ENCODE results near the gene MALT1.
A peak's percentile ranks its signal among the peaks of the same experiment; 100 is the strongest.

MALT1 gene

GRCh38 chr18:58671111-58671631 is at the start of gene MALT1:
TSS of gene MALT1 (plus strand) at chr18:58671465. CDS start at chr18:58671644, 179 bp downstream.
- no peaks in the 10 kb centered on the region for H3K27me3 ChIP-seq (ENCODE audit: control insufficient read depth, insufficient read depth, low read length)
- WGBS (ENCODE audit: insufficient coverage, insufficient read length): no CpG with 5 or more reads among the region's 60 CpGs
- H3K27ac ChIP-seq (ENCODE audit: low read length): no peak within 1 kb of the TSS
- peak within 1 kb of the TSS; percentile 71; the same call in 1 of the 2 replicates for H3K4me3 ChIP-seq (ENCODE audit: low read length)
- no peaks in the 10 kb centered on the region for H3K36me3 ChIP-seq (ENCODE audit: control insufficient read depth, insufficient read depth, low read length)
- H3K9me3 ChIP-seq (ENCODE audit: control insufficient read depth, insufficient read depth, low read length): no peaks in the 10 kb centered on the region
- H3K4me1 ChIP-seq (ENCODE audit: control insufficient read depth, insufficient read depth, low read length): no peaks in the 10 kb centered on the region
- DNase-seq (ENCODE audit: low read depth, low spot score): peak; percentile 39

- no CpG with 5 or more reads among the region's 6 CpGs for WGBS (ENCODE audit: insufficient coverage, insufficient read length)
Measured at GRCh38 chr18:58624011-58624410, 47.3 kb upstream of the MALT1 start.

GRCh38 chr18:58625839-58626238 is 45.4 kb upstream of the MALT1 start:
- Histone ChIP-seq H3K27me3 (ENCODE audit: control insufficient read depth, insufficient read depth, low read length) (no peaks in the 10 kb centered on the region), H3K4me1 (ENCODE audit: control insufficient read depth, insufficient read depth, low read length) (no peaks in the 10 kb centered on the region; the same call in 1 of the 2 replicates), H3K36me3 (ENCODE audit: control insufficient read depth, insufficient read depth, low read length) (no peaks in the 10 kb centered on the region), H3K9me3 (ENCODE audit: control insufficient read depth, insufficient read depth, low read length) (no peaks in the 10 kb centered on the region), H3K27ac (ENCODE audit: low read length) (no peak overlapping the region), H3K4me3 (ENCODE audit: low read length) (no peak overlapping the region)
- no CpG with 5 or more reads among the region's 10 CpGs for WGBS (ENCODE audit: insufficient coverage, insufficient read length)
- DNase-seq (ENCODE audit: low read depth, low spot score): no peak

More at GRCh38 chr18:58624011-58624410, 47.3 kb upstream of the MALT1 start:
- Histone ChIP-seq H3K4me1 (ENCODE audit: control insufficient read depth, insufficient read depth, low read length) (no peaks in the 10 kb centered on the region; the same call in 1 of the 2 replicates), H3K27ac (ENCODE audit: low read length) (no peak overlapping the region), H3K4me3 (ENCODE audit: low read length) (no peak overlapping the region), H3K9me3 (ENCODE audit: control insufficient read depth, insufficient read depth, low read length) (no peaks in the 10 kb centered on the region), H3K27me3 (ENCODE audit: control insufficient read depth, insufficient read depth, low read length) (no peaks in the 10 kb centered on the region), H3K36me3 (ENCODE audit: control insufficient read depth, insufficient read depth, low read length) (no peaks in the 10 kb centered on the region)
- no peak for DNase-seq (ENCODE audit: low read depth, low spot score)

GRCh38 chr18:58630071-58630470 is 41.2 kb upstream of the MALT1 start:
- no CpG with 5 or more reads among the region's 2 CpGs for WGBS (ENCODE audit: insufficient coverage, insufficient read length)

GRCh38 chr18:58631301-58631700 is 40.0 kb upstream of the MALT1 start:
- H3K4me1 ChIP-seq (ENCODE audit: control insufficient read depth, insufficient read depth, low read length): no peaks in the 10 kb centered on the region; the same call in 1 of the 2 replicates
- no peak for DNase-seq (ENCODE audit: low read depth, low spot score)
- WGBS (ENCODE audit: insufficient coverage, insufficient read length): no CpG with 5 or more reads among the region's 5 CpGs

More at GRCh38 chr18:58630071-58630470, 41.2 kb upstream of the MALT1 start:
- Histone ChIP-seq H3K4me3 (ENCODE audit: low read length) (no peak overlapping the region), H3K4me1 (ENCODE audit: control insufficient read depth, insufficient read depth, low read length) (no peaks in the 10 kb centered on the region; the same call in 1 of the 2 replicates), H3K27ac (ENCODE audit: low read length) (no peak overlapping the region), H3K9me3 (ENCODE audit: control insufficient read depth, insufficient read depth, low read length) (no peaks in the 10 kb centered on the region), H3K27me3 (ENCODE audit: control insufficient read depth, insufficient read depth, low read length) (no peaks in the 10 kb centered on the region), H3K36me3 (ENCODE audit: control insufficient read depth, insufficient read depth, low read length) (no peaks in the 10 kb centered on the region)
- no peak for DNase-seq (ENCODE audit: low read depth, low spot score)

GRCh38 chr18:58632552-58632951 is 38.7 kb upstream of the MALT1 start:
- no peaks in the 10 kb centered on the region; the same call in 1 of the 2 replicates for H3K4me1 ChIP-seq (ENCODE audit: control insufficient read depth, insufficient read depth, low read length)
- no peaks in the 10 kb centered on the region for H3K36me3 ChIP-seq (ENCODE audit: control insufficient read depth, insufficient read depth, low read length)
- H3K27ac ChIP-seq (ENCODE audit: low read length): no peak overlapping the region
- no peaks in the 10 kb centered on the region for H3K9me3 ChIP-seq (ENCODE audit: control insufficient read depth, insufficient read depth, low read length)
- no CpG with 5 or more reads among the region's 5 CpGs for WGBS (ENCODE audit: insufficient coverage, insufficient read length)
- H3K4me3 ChIP-seq (ENCODE audit: low read length): no peak overlapping the region
- H3K27me3 ChIP-seq (ENCODE audit: control insufficient read depth, insufficient read depth, low read length): no peaks in the 10 kb centered on the region
- DNase-seq (ENCODE audit: low read depth, low spot score): no peak

More at GRCh38 chr18:58631301-58631700, 40.0 kb upstream of the MALT1 start:
- Histone ChIP-seq H3K27me3 (ENCODE audit: control insufficient read depth, insufficient read depth, low read length) (no peaks in the 10 kb centered on the region), H3K27ac (ENCODE audit: low read length) (no peak overlapping the region), H3K9me3 (ENCODE audit: control insufficient read depth, insufficient read depth, low read length) (no peaks in the 10 kb centered on the region), H3K4me3 (ENCODE audit: low read length) (no peak overlapping the region), H3K36me3 (ENCODE audit: control insufficient read depth, insufficient read depth, low read length) (no peaks in the 10 kb centered on the region)

GRCh38 chr18:58633874-58634273 is 37.4 kb upstream of the MALT1 start:
- DNase-seq (ENCODE audit: low read depth, low spot score): no peak
- H3K27me3 ChIP-seq (ENCODE audit: control insufficient read depth, insufficient read depth, low read length): no peaks in the 10 kb centered on the region
- no peaks in the 10 kb centered on the region; the same call in 1 of the 2 replicates for H3K4me1 ChIP-seq (ENCODE audit: control insufficient read depth, insufficient read depth, low read length)
- H3K36me3 ChIP-seq (ENCODE audit: control insufficient read depth, insufficient read depth, low read length): no peaks in the 10 kb centered on the region
- H3K27ac ChIP-seq (ENCODE audit: low read length): no peak overlapping the region
- H3K9me3 ChIP-seq (ENCODE audit: control insufficient read depth, insufficient read depth, low read length): no peaks in the 10 kb centered on the region
- H3K4me3 ChIP-seq (ENCODE audit: low read length): no peak overlapping the region

- no peaks in the 10 kb centered on the region for H3K36me3 ChIP-seq (ENCODE audit: control insufficient read depth, insufficient read depth, low read length)
- DNase-seq (ENCODE audit: low read depth, low spot score): no peak
- WGBS (ENCODE audit: insufficient coverage, insufficient read length): no CpG with 5 or more reads among the region's 4 CpGs
- H3K4me1 ChIP-seq (ENCODE audit: control insufficient read depth, insufficient read depth, low read length): peaks cover 1% of the 10 kb centered on the region; the same call in 1 of the 2 replicates
- H3K27me3 ChIP-seq (ENCODE audit: control insufficient read depth, insufficient read depth, low read length): no peaks in the 10 kb centered on the region
- no peak overlapping the region for H3K27ac ChIP-seq (ENCODE audit: low read length)
- H3K9me3 ChIP-seq (ENCODE audit: control insufficient read depth, insufficient read depth, low read length): no peaks in the 10 kb centered on the region
- H3K4me3 ChIP-seq (ENCODE audit: low read length): no peak overlapping the region
Measured at GRCh38 chr18:58635891-58636290, 35.4 kb upstream of the MALT1 start.

- H3K4me1 ChIP-seq (ENCODE audit: control insufficient read depth, insufficient read depth, low read length): peaks cover 1% of the 10 kb centered on the region; the same call in 1 of the 2 replicates
- H3K4me3 ChIP-seq (ENCODE audit: low read length): no peak overlapping the region
- WGBS (ENCODE audit: insufficient coverage, insufficient read length): no CpG with 5 or more reads among the region's 6 CpGs
- DNase-seq (ENCODE audit: low read depth, low spot score): no peak
- no peaks in the 10 kb centered on the region for H3K9me3 ChIP-seq (ENCODE audit: control insufficient read depth, insufficient read depth, low read length)
- H3K36me3 ChIP-seq (ENCODE audit: control insufficient read depth, insufficient read depth, low read length): no peaks in the 10 kb centered on the region
- no peak overlapping the region for H3K27ac ChIP-seq (ENCODE audit: low read length)
- no peaks in the 10 kb centered on the region for H3K27me3 ChIP-seq (ENCODE audit: control insufficient read depth, insufficient read depth, low read length)
Measured at GRCh38 chr18:58637197-58637596, 34.1 kb upstream of the MALT1 start.

GRCh38 chr18:58637946-58638345 is 33.3 kb upstream of the MALT1 start:
- Histone ChIP-seq H3K27me3 (ENCODE audit: control insufficient read depth, insufficient read depth, low read length) (no peaks in the 10 kb centered on the region), H3K36me3 (ENCODE audit: control insufficient read depth, insufficient read depth, low read length) (no peaks in the 10 kb centered on the region), H3K9me3 (ENCODE audit: control insufficient read depth, insufficient read depth, low read length) (no peaks in the 10 kb centered on the region), H3K4me1 (ENCODE audit: control insufficient read depth, insufficient read depth, low read length) (peaks cover 1% of the 10 kb centered on the region; the same call in 1 of the 2 replicates), H3K27ac (ENCODE audit: low read length) (no peak overlapping the region), H3K4me3 (ENCODE audit: low read length) (no peak overlapping the region)
- WGBS (ENCODE audit: insufficient coverage, insufficient read length): no CpG with 5 or more reads among the region's 6 CpGs
- no peak for DNase-seq (ENCODE audit: low read depth, low spot score)

- no CpG with 5 or more reads among the region's 2 CpGs for WGBS (ENCODE audit: insufficient coverage, insufficient read length)
- no peaks in the 10 kb centered on the region for H3K9me3 ChIP-seq (ENCODE audit: control insufficient read depth, insufficient read depth, low read length)
- no peaks in the 10 kb centered on the region for H3K36me3 ChIP-seq (ENCODE audit: control insufficient read depth, insufficient read depth, low read length)
- H3K27ac ChIP-seq (ENCODE audit: low read length): no peak overlapping the region
- H3K27me3 ChIP-seq (ENCODE audit: control insufficient read depth, insufficient read depth, low read length): no peaks in the 10 kb centered on the region
- no peak for DNase-seq (ENCODE audit: low read depth, low spot score)
- peaks cover 1% of the 10 kb centered on the region; the same call in 1 of the 2 replicates for H3K4me1 ChIP-seq (ENCODE audit: control insufficient read depth, insufficient read depth, low read length)
- no peak overlapping the region for H3K4me3 ChIP-seq (ENCODE audit: low read length)
Measured at GRCh38 chr18:58638441-58638840, 32.8 kb upstream of the MALT1 start.
